WTC11 (cell line): ENCODE data around the gene TRIM47. TPM values are rescaled to one million over a fixed set of nuclear protein-coding genes. Genes with fewer than 3 reads are reported as not detected.

ENCODE experiments used
- ATAC-seq: fragments of 200-7000 bp; cut with Tn5 transposase; 2 replicates; pipeline ENCODE4 v1.10.0; 2021; ENCODE audit warnings: mild to moderate bottlenecking, moderate library complexity
- CTCF ChIA-PET: fragments of 300-600 bp; sonication (Branson Sonifier 250); formaldehyde crosslinking; loops from one replicate; lab custom pipeline; 2021; ENCODE audit warnings: antibody characterized with exemption; lab: Charles Lee
- POLR2A ChIA-PET: fragments of 350-600 bp; sonication (Branson Sonifier 250); formaldehyde crosslinking; loops from one replicate; lab custom pipeline; 2021; ENCODE audit warnings: antibody characterized with exemption; lab: Charles Lee
- DNase-seq: peaks from one replicate; pipeline ENCODE4 v3.0.0; 2021; ENCODE audit warnings: low spot score
- H3K27ac Mint-ChIP-seq: 2 replicates; pipeline ENCODE4 v1.8.0; 2021; ENCODE audit warnings: mixed read lengths
- H3K27me3 Mint-ChIP-seq: 2 replicates; pipeline ENCODE4 v1.8.0; 2021; ENCODE audit warnings: low read depth, mild to moderate bottlenecking, moderate library complexity, mixed read lengths
- H3K36me3 Mint-ChIP-seq: 2 replicates; pipeline ENCODE4 v1.8.0; 2021; ENCODE audit warnings: mixed read lengths
- H3K4me1 Mint-ChIP-seq: 2 replicates; pipeline ENCODE4 v1.8.0; 2022; ENCODE audit warnings: mixed read lengths
- H3K4me3 Mint-ChIP-seq: 2 replicates; pipeline ENCODE4 v1.8.0; 2021; ENCODE audit warnings: mild to moderate bottlenecking, moderate library complexity, mixed read lengths
- H3K9me3 Mint-ChIP-seq: 2 replicates; pipeline ENCODE4 v1.8.0; 2021; ENCODE audit warnings: mixed read lengths
- CBFB ChIP-seq: sonication (generic); formaldehyde crosslinking; IDR thresholded peaks from 2 replicates; pipeline ENCODE4 v1.8.1; 2022; ENCODE audit warnings: mild to moderate bottlenecking, low read depth, missing genetic modification reagents
- CTCF ChIP-seq: fragments of 200-600 bp; IDR thresholded peaks from 2 replicates; pipeline ENCODE4 v1.8.0; 2022; ENCODE audit warnings: antibody characterized with exemption
- ELF4 ChIP-seq: sonication (generic); formaldehyde crosslinking; IDR thresholded peaks from 2 replicates; pipeline ENCODE4 v1.8.1; 2022; ENCODE audit warnings: low read depth, mild to moderate bottlenecking, moderate library complexity, missing genetic modification reagents
- ETV6 ChIP-seq: sonication (generic); formaldehyde crosslinking; IDR thresholded peaks from 2 replicates; pipeline ENCODE4 v1.8.1; 2022; ENCODE audit warnings: mild to moderate bottlenecking, missing genetic modification reagents
- FOXK1 ChIP-seq: sonication (generic); formaldehyde crosslinking; IDR thresholded peaks from 2 replicates; pipeline ENCODE4 v1.8.0; 2022; ENCODE audit warnings: mild to moderate bottlenecking, moderate library complexity, missing genetic modification reagents
- GABPB1 ChIP-seq: sonication (generic); formaldehyde crosslinking; IDR thresholded peaks from 2 replicates; pipeline ENCODE4 v1.8.1; 2023; ENCODE audit warnings: mild to moderate bottlenecking, missing genetic modification reagents
- GTF2I ChIP-seq: fragments of 250-450 bp; sonication (Bioruptor Pico); conservative IDR thresholded peaks from 2 replicates; pipeline ENCODE4 v1.4.0; 2021; ENCODE audit warnings: mild to moderate bottlenecking
- HMGXB4 ChIP-seq: sonication (generic); formaldehyde crosslinking; IDR thresholded peaks from 2 replicates; pipeline ENCODE4 v1.8.1; 2023; ENCODE audit warnings: mild to moderate bottlenecking, moderate library complexity, missing genetic modification reagents
- MXD4 ChIP-seq: fragments of 250-450 bp; sonication (Bioruptor Pico); IDR thresholded peaks from 2 replicates; pipeline ENCODE4 v1.8.0; 2021; ENCODE audit warnings: mild to moderate bottlenecking, moderate library complexity, borderline replicate concordance
- NFE2L1 ChIP-seq: sonication (generic); formaldehyde crosslinking; IDR thresholded peaks from 2 replicates; pipeline ENCODE4 v1.8.1; 2023; ENCODE audit warnings: missing genetic modification reagents
- NR2C2 ChIP-seq: sonication (generic); formaldehyde crosslinking; IDR thresholded peaks from 2 replicates; pipeline ENCODE4 v1.8.0; 2022; ENCODE audit warnings: mild to moderate bottlenecking, missing genetic modification reagents
- SMAD4 ChIP-seq: sonication (generic); formaldehyde crosslinking; IDR thresholded peaks from 2 replicates; pipeline ENCODE4 v1.8.0; 2022; ENCODE audit warnings: mild to moderate bottlenecking, missing genetic modification reagents
- ZNF263 ChIP-seq: sonication (generic); formaldehyde crosslinking; IDR thresholded peaks from 2 replicates; pipeline ENCODE4 v1.8.1; 2022; ENCODE audit warnings: low read depth, mild to moderate bottlenecking, moderate library complexity, missing genetic modification reagents
- ZNF281 ChIP-seq: sonication (generic); formaldehyde crosslinking; IDR thresholded peaks from 2 replicates; pipeline ENCODE4 v1.8.0; 2023; ENCODE audit warnings: mild to moderate bottlenecking, missing genetic modification reagents
- total RNA-seq: library from RNA; stranded (reverse); gene quantifications from 3 replicates; pipeline ENCODE4 v1.2.3, GENCODE V29; 2021
- TF ChIP-seq, protein P1 (sequence below): sonication (generic); formaldehyde crosslinking; IDR thresholded peaks from 2 replicates; pipeline ENCODE4 v1.8.0; 2022; ENCODE audit warnings: mild to moderate bottlenecking, missing genetic modification reagents
- TF ChIP-seq, protein P2 (sequence below): sonication (generic); formaldehyde crosslinking; IDR thresholded peaks from 2 replicates; pipeline ENCODE4 v1.8.0; 2023; ENCODE audit warnings: missing genetic modification reagents, mild to moderate bottlenecking, borderline replicate concordance
- TF ChIP-seq, protein P3 (sequence below): sonication (generic); formaldehyde crosslinking; IDR thresholded peaks from 2 replicates; pipeline ENCODE4 v1.8.0; 2023; ENCODE audit warnings: missing genetic modification reagents
- TF ChIP-seq, protein P4 (sequence below): sonication (generic); formaldehyde crosslinking; IDR thresholded peaks from 2 replicates; pipeline ENCODE4 v1.8.1; 2022; ENCODE audit warnings: low read depth, mild to moderate bottlenecking, moderate library complexity, missing genetic modification reagents, borderline replicate concordance
- TF ChIP-seq, protein P5 (sequence below): sonication (generic); formaldehyde crosslinking; IDR thresholded peaks from 2 replicates; pipeline ENCODE4 v1.8.0; 2022; ENCODE audit warnings: mild to moderate bottlenecking, missing genetic modification reagents

TRIM47 gene
- total RNA-seq, 1 experiment from 2014 or later = 10.0 TPM

DNA sequence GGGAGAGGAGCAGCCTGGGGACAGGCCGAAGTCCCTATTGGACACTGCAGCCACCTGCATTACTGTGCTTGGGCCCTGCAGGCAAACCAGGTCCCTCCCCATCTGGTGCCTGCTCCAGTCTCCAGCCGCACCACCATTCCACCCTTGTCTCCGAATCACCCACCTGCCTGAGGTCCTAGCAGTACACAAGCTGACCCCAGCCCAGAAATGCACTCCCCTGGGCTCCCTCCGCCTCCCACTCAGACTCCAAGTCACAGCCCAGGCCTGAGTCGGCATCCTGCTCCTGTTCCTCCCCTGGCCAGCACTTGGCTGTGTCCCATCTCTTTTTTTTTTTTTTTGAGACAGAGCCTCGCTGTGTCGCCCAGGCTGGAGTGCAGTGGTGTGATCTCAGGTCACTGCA, 40.5 kb downstream of the TRIM47 start:
- TF ChIP-seq, protein P1, sequence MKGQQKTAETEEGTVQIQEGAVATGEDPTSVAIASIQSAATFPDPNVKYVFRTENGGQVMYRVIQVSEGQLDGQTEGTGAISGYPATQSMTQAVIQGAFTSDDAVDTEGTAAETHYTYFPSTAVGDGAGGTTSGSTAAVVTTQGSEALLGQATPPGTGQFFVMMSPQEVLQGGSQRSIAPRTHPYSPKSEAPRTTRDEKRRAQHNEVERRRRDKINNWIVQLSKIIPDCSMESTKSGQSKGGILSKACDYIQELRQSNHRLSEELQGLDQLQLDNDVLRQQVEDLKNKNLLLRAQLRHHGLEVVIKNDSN (CRISPR knock-in tag) = no peak
- TF ChIP-seq ZNF281 (CRISPR knock-in tag) (no peak), ETV6 (CRISPR knock-in tag) (no peak), ELF4 (no peak), HMGXB4 (no peak), NFE2L1 (CRISPR knock-in tag) (no peak), GTF2I (no peak), SMAD4 (no peak), FOXK1 (no peak), NR2C2 (no peak), CBFB (no peak), GABPB1 (CRISPR knock-in tag) (no peak), ZNF263 (no peak), MXD4 (CRISPR knock-in tag) (no peak), CTCF (no peak)
- TF ChIP-seq, protein P2, sequence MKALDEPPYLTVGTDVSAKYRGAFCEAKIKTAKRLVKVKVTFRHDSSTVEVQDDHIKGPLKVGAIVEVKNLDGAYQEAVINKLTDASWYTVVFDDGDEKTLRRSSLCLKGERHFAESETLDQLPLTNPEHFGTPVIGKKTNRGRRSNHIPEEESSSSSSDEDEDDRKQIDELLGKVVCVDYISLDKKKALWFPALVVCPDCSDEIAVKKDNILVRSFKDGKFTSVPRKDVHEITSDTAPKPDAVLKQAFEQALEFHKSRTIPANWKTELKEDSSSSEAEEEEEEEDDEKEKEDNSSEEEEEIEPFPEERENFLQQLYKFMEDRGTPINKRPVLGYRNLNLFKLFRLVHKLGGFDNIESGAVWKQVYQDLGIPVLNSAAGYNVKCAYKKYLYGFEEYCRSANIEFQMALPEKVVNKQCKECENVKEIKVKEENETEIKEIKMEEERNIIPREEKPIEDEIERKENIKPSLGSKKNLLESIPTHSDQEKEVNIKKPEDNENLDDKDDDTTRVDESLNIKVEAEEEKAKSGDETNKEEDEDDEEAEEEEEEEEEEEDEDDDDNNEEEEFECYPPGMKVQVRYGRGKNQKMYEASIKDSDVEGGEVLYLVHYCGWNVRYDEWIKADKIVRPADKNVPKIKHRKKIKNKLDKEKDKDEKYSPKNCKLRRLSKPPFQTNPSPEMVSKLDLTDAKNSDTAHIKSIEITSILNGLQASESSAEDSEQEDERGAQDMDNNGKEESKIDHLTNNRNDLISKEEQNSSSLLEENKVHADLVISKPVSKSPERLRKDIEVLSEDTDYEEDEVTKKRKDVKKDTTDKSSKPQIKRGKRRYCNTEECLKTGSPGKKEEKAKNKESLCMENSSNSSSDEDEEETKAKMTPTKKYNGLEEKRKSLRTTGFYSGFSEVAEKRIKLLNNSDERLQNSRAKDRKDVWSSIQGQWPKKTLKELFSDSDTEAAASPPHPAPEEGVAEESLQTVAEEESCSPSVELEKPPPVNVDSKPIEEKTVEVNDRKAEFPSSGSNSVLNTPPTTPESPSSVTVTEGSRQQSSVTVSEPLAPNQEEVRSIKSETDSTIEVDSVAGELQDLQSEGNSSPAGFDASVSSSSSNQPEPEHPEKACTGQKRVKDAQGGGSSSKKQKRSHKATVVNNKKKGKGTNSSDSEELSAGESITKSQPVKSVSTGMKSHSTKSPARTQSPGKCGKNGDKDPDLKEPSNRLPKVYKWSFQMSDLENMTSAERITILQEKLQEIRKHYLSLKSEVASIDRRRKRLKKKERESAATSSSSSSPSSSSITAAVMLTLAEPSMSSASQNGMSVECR (CRISPR knock-in tag) = no peak
- TF ChIP-seq, protein P3, sequence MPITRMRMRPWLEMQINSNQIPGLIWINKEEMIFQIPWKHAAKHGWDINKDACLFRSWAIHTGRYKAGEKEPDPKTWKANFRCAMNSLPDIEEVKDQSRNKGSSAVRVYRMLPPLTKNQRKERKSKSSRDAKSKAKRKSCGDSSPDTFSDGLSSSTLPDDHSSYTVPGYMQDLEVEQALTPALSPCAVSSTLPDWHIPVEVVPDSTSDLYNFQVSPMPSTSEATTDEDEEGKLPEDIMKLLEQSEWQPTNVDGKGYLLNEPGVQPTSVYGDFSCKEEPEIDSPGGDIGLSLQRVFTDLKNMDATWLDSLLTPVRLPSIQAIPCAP = no peak
- TF ChIP-seq, protein P4, sequence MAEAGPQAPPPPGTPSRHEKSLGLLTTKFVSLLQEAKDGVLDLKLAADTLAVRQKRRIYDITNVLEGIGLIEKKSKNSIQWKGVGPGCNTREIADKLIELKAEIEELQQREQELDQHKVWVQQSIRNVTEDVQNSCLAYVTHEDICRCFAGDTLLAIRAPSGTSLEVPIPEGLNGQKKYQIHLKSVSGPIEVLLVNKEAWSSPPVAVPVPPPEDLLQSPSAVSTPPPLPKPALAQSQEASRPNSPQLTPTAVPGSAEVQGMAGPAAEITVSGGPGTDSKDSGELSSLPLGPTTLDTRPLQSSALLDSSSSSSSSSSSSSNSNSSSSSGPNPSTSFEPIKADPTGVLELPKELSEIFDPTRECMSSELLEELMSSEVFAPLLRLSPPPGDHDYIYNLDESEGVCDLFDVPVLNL (CRISPR knock-in tag) = no peak
- TF ChIP-seq, protein P5, sequence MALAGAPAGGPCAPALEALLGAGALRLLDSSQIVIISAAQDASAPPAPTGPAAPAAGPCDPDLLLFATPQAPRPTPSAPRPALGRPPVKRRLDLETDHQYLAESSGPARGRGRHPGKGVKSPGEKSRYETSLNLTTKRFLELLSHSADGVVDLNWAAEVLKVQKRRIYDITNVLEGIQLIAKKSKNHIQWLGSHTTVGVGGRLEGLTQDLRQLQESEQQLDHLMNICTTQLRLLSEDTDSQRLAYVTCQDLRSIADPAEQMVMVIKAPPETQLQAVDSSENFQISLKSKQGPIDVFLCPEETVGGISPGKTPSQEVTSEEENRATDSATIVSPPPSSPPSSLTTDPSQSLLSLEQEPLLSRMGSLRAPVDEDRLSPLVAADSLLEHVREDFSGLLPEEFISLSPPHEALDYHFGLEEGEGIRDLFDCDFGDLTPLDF (CRISPR knock-in tag) = no peak
- Mint-ChIP-seq H3K4me1 (peaks cover 13% of the 10 kb centered on the region), H3K4me3 (no peak overlapping the region), H3K27ac (no peak overlapping the region), H3K9me3 (no peaks in the 10 kb centered on the region), H3K27me3 (no peaks in the 10 kb centered on the region), H3K36me3 (no peaks in the 10 kb centered on the region)
- CTCF ChIA-PET = interaction anchor here (0.7 to 6.6 kb wide), 4 partner anchors 9 to 210 kb away, joined by 3 to 76 read pairs (median 14); partner anchors contain the start of gene UNC13D
- POLR2A ChIA-PET = no interaction called here
- DNase-seq = no peak
- no peak for ATAC-seq
